Endothelial cell of umbilical vein (primary cell): Measurements from ENCODE around the gene PIP4K2B.
"Not testable (repeated sequence)": the region's sequence is repeated elsewhere in the genome, so short reads cannot be mapped to it uniquely, and the experiment has no call there.

Experiments used
- EZH2 ChIP-seq: IDR thresholded peaks from 2 replicates; pipeline ENCODE4 v1.6.1; 2012; ENCODE audit warnings: borderline replicate concordance, low read depth, mild to moderate bottlenecking, moderate library complexity, low read length, inconsistent platforms; ENCODE audit not compliant: severe bottlenecking
- FOS ChIP-seq: IDR thresholded peaks from 2 replicates; pipeline ENCODE4 v1.6.1; 2011; ENCODE audit warnings: mild to moderate bottlenecking, low read length, moderate library complexity, borderline replicate concordance; ENCODE audit not compliant: insufficient read depth
- MYC ChIP-seq: IDR thresholded peaks from one replicate; pipeline ENCODE4 v1.6.1; 2011; ENCODE audit warnings: mild to moderate bottlenecking, low read depth, low read length
- POLR2A ChIP-seq: IDR thresholded peaks from 2 replicates; pipeline ENCODE4 v1.6.1; 2012; ENCODE audit warnings: low read depth, mild to moderate bottlenecking, control low read depth, low read length
- POLR2AphosphoS5 ChIP-seq: IDR thresholded peaks from 2 replicates; pipeline ENCODE4 v1.6.1; 2012; ENCODE audit warnings: low read depth, mild to moderate bottlenecking, control low read depth, low read length, moderate library complexity; ENCODE audit not compliant: insufficient read depth
- TF ChIP-seq, protein P1 (sequence below), 2 donors: IDR thresholded peaks; 1 replicate in 1 of 2; 2 replicates in 1 of 2; pipeline ENCODE4 v1.5.1; 2011; ENCODE audit warnings: low read length in 2 of 2, mild to moderate bottlenecking in 2 of 2, moderate library complexity in 2 of 2, control low read depth in 1 of 2, inconsistent platforms in 1 of 2, low read depth in 1 of 2; ENCODE audit not compliant: insufficient read depth in 1 of 2; ENCODE audit errors: extremely low read depth in 1 of 2

DNA sequence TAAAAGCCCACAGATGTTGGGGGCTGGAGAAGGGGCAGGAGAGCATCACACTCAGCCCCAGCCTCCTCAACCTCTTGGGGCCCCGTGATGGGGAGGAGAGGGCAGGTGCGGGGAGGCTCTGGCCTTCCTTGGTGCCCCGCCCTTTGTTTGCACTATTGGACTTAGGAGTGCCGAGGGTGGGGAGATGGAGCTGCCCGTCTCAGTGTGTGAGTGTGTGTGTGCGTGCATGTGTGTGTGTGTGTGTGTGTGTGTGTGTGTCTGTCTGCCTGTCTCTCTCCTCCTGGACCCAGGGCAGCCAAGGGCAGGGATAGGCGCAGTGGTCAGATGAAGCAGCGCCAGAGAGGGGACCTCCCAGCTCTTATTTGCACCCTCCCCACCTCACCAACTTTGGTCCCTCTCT, 73.2 kb downstream of the PIP4K2B start:
- not testable (repeated sequence) for TF ChIP-seq POLR2A, EZH2, POLR2AphosphoS5, MYC, FOS
- TF ChIP-seq, protein P1, sequence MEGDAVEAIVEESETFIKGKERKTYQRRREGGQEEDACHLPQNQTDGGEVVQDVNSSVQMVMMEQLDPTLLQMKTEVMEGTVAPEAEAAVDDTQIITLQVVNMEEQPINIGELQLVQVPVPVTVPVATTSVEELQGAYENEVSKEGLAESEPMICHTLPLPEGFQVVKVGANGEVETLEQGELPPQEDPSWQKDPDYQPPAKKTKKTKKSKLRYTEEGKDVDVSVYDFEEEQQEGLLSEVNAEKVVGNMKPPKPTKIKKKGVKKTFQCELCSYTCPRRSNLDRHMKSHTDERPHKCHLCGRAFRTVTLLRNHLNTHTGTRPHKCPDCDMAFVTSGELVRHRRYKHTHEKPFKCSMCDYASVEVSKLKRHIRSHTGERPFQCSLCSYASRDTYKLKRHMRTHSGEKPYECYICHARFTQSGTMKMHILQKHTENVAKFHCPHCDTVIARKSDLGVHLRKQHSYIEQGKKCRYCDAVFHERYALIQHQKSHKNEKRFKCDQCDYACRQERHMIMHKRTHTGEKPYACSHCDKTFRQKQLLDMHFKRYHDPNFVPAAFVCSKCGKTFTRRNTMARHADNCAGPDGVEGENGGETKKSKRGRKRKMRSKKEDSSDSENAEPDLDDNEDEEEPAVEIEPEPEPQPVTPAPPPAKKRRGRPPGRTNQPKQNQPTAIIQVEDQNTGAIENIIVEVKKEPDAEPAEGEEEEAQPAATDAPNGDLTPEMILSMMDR (IDR thresholded peaks at IDR 0.05; ENCODE audit: extremely low read depth in 1 of 2, insufficient read depth in 1 of 2, low read depth in 1 of 2, low read length in 2 of 2), result not testable (repeated sequence)
